Left kidney (tissue), 2 donors: ENCODE measurements around the gene BRI3. TPM values are rescaled to one million over a fixed set of nuclear protein-coding genes. Genes with fewer than 3 reads are reported as not detected.

ENCODE experiments used
- DNase-seq: peaks from one replicate; pipeline ENCODE4 v3.0.0-alpha.2; 2013
- polyA plus RNA-seq: library from polyadenylated mRNA; unstranded; fragments of 120-200 nt; gene quantifications from one replicate; pipeline ENCODE4 v1.2.1, GENCODE V29; 2013; ENCODE audit not compliant: insufficient read length

The BRI3 gene
- polyA plus RNA-seq, 1 donor: 86.1 TPM

DNA sequence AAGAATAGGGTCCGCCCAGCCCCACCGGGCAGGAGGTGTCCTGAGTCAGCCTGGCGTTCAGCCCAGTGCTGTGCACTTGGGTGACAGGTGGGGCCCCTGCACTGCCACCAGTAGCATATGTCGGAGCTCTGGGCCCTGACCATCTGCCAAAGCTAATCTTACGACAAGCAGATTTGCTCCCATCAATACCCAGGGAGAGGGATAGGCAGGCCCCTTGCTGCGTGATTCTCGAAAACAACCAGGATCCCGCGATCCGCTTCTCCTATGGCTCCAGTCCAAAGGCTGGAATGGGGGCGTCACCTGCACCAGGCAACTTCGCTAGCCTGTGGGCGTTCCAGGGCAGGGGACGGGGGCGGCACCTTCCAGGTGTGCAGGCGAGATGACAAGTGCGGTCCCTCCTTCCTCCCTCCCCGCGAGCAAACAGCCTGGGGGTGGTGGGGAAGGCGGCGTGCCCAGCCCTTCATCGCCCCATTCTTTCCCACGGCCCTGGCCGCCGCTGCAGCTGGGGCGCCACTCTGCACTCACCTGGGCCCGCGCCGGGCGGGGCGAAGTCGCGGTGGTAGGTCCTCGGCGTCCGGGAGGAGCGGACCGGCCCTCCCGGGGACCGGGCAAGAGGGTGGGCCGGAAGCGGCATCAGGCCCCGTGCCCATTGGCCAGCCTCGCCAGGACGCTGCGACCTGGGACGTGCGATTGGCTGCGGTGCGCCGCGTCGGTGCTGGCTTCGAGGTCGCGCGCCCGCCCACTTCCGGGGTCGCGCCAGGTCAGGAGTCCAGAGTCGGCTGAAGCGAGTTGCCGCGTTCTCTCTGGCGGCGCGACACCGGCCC lies 29.7 kb upstream of the BRI3 start, which contains the start of gene TECPR1:
Gene TECPR1, minus strand, starts transcription at position 632 of the 824 bp plus-strand sequence. CDS start 6,086 bp downstream, outside the sequence.
- peak; percentile 89 for DNase-seq

DNA sequence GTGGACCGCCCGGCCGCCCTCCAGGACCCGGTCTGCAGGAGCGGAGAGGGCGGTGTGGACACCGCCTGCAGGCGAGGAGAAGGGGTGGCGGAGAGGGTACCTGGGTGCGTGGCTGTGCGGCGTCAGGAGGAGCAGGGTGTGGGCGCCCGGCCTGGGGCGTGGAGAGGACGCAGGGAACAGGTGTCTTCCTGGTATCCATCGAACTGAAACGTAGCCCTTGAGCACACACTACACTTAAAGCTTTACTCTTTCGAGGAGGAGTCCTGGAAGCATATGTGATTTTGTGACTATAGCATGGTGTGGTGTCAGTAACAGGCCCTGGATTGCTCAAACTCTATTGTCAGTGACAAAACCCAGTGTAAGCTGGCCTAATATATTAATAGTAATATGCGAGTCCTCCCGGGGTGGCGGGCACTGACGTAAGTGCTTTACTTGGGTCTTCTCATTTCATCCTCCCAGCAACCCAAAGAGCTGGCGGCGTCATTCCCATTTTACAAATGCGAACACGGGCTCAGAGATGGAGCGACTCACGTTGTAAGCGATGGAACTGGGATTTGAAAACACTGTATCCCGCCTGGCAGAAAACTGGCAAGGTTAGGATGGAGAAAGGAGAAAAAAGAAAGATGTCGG lies 28.9 kb upstream of the BRI3 start:
- DNase-seq: no peak

DNA sequence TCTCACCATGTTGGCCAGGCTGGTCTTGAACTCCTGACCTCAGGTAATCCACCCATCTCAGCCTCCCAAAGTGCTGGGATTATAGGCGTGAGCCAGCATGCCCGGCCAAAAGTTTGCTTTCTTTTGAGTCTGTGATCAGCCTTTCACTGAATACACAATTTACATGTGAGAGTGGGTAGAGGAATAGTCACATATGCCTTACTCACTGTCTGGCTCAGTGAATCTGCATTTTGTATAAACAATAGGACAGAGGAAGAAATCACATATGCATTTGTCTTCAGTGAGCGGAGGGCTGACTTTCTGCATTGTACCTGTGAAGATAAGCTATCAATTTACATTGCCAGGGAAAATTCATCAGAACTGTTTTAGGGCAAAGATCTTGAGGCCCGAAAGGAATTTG lies 27.0 kb upstream of the BRI3 start:
- DNase-seq: no peak

DNA sequence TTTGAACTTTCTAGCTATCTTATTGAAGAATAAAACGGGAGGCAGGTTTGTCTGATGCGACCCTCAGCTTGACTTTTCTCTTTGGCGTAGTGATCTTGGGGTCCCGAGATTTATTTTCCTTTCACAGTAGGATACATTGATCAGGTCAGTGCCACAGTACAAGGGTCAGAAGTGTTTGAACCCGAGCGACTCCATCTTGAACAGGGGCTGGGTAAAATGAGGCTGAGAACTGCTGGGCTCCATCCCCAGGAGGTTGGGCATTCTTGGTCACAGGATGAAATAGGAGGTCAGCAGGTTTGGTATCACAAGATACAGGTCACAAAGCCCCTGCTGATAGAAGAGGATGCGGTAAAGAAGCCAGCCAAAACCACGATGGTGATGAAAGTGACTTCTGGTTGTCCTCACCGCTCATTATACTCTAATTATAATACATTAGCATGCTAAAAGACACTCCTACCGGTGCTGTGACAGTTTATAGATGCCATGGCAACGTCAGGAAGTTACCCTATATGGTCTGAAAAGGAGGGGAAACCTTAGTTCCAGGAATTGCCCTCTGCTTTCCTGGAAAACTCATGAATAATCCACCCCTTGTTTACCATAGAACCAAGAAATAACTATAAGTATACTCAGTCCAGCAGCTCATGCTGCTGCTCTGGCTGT lies 26.4 kb upstream of the BRI3 start:
- no peak for DNase-seq

DNA sequence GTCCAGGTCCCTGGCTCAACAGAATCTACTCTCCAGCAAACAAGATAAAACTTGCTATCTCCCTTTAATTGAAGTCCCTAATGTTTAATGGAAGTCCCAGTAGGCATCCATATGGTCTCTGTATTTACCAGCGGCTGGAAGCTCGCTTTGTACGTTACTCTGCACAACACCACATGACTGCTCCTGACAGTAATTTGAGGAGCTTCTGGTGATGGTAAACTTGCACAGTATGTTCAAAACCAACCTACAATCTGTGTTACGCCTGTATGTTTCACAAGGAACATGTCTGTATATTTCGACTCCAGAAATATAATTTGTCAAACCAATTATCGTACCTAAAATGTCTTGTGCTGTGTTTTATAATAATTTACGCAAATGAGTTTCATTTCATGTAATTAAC lies 25.1 kb upstream of the BRI3 start:
- DNase-seq: no peak

DNA sequence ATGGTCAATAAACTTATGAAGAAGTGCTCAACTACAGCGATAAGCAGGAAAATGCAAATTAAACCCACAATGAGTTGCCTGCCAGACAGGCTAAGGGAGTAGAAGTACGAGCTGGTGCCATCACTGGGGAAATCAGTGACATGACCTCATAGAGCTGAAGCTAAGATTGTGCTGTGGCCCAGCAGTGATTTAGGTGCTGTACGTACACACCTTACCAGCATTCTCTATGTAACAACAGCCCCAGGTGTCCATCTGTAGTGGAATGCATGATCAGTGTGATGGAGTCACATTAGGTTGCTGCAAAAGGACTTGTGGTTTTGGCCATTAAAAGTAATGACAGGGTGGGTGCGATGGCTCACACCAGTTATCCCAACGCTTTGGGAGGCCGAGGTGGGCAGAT lies 23.8 kb upstream of the BRI3 start:
- no peak for DNase-seq

DNA sequence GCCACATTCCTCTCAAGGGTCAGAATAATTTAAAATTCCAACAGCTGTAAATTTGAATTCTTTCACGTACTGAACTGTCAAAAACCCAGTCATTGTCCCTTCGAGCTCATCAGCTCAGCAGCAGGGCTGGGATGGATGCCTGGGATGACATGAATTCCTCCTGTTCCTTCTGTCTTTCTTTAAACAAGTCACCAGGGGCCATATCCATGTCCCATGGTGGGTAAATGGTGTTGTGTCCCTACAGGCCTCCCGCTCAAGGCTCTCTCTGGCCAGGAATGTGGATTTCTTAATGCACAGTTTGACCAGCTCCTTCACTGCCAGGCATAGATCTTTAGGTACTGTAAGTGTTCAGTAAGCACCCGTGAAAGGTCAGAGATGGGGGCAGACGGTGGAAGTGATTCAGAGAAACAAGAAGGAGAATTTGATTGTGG lies 15.6 kb upstream of the BRI3 start:
- DNase-seq: no peak

DNA sequence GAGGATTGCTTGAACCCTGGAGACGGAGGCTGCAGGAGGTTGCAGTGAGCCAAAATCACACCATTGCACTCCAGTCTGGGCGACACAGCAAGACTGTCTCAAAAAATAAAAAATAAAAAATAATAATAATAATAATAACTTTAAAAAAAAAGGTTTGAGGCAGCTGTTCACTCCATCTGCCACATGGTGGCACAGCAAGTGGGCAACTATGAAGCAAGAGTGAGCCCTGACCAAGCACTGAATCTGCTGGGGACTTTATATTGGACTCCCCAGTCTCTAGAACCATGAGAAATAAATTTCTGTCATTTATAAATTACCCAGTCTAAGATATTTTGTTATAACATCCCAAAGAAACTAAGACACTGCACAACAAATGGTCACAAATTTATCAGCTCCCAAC lies 14.6 kb upstream of the BRI3 start:
- no peak for DNase-seq

DNA sequence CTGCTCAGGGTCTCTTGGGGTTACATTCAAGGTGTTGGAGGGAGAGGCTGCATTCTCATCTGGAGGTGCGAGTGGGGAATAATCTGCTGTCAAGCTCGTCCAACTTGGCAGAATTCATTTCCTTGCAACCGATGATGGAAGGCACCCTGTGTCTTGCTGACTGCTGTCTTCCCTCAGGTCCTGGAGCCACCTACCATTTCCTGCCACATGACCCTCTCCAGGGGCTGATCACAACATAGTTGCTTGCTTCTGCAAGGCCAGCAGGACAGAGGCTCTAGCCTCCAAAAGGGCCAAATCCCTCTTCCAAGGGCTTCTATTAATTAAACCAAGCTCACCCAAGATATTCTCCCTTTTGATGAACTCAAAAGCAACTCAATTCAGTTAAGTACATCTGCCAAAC lies 14.2 kb upstream of the BRI3 start:
- DNase-seq: no peak

DNA sequence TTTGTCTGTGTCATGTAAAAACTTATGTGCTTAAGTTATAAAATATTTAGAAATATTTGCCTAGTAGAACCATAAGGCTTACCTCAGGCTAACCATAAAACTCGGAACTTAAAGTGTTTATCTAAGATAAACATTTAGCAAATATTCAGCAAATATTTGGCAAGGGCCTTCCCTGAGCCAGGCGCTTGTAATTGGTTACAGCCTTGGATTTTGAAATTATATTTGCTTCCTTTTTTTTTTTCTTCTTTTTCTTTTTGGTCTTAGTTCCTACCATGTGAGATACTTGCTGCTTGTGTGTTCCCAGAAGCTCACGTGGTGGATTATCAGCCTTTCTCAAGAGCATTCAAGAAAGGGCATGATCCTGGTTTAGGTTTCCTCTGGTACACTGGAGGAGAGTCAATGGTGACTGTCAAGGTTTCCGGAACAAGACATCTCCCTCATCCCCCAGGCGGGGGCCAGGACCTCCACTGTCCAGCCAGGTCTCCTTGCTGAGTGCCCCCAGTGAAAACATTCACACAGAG lies 5.2 kb upstream of the BRI3 start:
- no peak for DNase-seq

DNA sequence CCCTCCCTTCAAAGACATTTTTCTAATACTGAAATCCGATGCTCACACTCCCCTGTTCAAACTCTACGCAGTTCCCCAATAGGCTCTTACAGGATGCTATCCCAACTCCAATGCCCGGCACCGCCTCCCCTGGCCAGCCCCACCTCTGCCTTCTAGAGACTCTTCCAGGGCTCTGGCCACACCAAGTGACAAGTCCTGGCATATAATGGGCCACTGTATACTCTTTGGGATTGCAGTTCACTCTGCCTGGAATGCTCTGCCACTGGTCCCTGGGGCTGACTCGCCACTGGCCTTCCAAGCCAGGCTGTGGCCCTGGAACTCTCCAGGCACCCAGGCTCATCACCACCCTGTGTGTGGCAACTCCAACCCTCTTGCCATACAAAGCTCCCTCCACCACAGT lies 3.1 kb upstream of the BRI3 start:
- no peak for DNase-seq

DNA sequence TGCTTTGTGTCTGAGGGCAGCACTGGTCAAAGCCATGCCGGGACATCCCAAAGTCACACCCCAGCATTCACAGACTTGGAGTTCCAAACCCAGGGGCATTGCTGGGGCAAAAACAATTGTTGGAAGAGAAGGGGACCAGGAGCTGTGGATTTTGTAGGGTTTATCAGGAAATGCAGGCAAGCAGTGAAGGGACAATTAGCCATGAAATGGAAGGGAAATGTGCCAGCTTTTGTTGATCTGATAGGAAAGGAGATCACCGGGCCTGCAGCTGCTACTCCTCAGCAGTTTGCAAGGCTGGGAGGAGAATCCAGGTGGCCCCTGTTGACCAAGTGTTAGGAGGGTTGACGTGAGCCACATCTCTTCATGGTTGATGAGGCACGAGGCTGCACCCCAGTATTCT lies 2.5 kb upstream of the BRI3 start:
- DNase-seq: no peak

DNA sequence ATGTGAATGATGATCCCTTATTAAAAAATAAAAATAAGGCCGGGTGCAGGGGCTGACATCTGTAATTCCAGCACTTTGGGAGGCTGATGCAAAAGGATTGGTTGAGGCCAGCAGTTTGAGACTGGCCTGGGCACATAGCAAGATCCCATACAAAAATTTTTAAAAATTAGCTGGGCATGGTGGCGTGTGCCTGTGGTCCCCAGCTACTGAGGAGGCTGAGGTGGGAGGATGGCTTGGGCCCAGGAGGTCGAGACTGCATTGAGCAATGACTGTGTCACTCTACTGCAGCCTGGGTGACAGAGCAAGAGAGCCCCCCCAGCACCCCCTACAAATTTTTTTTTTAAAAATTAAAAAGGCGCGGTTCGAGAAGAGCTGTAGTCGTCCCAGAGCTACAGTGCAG lies 1.2 kb upstream of the BRI3 start:
- DNase-seq: no peak

DNA sequence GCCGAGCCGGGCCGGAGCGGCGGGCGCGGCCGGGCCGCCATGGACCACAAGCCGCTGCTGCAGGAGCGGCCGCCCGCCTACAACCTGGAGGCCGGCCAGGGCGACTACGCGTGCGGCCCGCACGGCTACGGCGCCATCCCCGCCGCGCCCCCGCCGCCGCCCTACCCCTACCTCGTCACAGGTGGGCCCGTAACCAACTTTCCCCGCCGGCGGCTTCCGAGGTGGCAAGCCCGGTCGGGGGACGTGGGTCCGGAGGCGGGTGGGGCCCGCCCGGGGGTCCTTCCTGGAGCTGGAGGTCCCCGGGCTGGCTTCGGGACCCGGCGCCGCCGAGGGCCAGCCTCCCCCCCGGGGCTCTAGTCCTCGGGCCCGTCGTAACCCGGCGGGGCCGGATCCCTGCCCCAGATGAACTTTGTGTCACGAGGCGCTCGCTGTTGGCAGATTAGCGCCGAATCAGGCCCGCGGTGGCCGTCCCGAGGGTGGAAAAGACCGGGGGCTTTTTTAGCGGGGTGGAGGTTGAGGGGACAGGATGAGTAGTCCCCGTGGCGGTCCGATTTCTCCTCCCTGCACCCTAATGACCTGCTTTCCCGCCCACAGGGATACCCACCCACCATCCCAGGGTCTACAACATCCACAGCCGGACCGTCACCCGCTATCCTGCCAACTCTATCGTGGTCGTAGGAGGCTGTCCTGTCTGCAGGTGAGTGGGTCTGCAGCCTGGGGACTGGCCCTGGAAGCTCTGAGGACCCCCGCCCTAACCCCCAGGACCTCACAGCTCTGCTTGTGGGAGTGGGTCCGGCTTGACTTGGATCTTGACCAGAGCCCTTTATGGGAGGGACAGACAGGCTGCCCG lies 496 bp downstream of the BRI3 start:
- no peak for DNase-seq

DNA sequence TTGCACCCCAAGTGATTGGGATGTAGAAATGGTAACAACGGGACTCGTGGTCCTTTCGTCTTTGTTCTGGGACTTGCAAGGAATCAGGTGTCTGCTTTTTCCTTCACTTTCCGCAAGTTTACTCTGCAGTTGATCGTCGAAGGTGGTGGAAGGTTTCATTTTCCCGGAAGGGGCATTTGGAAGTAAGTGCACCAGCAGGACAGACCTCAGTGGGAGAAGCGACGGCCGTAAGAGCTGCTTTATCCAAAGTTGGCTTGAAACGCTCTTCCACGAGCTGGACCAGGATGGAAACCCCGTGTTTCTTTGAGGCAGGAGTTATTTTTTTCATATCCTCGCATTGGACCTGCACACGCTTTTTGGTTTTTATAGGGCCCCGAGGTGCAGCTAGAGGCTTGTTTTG lies 1.2 kb downstream of the BRI3 start:
- DNase-seq: no peak

DNA sequence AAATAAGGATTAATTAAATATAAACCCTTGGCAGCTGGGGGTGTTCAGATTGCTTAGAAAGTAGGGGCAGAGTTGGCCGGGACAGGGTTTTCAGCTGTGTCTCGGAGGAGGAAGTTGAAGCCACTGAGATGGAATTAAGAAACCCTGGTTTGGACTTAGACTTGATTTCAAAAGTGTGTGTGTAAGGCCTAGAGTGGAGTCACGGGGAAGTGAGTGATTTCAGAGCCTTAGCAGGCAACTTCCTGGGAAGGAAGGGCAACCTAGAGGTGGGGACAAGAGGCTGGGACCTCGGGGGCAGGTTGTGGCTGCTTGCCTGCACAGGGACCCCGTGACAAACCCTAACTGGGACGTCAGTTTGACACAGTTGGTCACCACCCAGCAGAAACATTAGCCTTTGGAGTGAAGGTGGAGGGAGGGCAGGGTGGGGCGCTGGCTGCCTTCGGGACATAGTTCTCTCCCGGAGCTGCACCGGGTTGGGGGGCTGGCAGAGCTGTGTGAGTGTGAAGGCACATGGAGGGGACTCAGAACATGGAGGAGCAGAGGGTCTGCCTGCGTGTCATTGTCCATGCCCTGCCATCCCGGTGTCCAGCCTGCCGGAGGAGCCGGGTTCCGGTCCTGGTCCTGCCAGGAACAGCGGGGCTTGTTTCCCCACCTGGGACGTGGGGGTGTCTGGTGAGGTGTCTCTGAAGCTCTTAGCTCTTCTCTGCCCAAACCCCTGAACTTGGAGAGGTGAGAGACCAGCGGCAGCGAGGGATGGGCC lies 1.8 kb downstream of the BRI3 start:
- no peak for DNase-seq

DNA sequence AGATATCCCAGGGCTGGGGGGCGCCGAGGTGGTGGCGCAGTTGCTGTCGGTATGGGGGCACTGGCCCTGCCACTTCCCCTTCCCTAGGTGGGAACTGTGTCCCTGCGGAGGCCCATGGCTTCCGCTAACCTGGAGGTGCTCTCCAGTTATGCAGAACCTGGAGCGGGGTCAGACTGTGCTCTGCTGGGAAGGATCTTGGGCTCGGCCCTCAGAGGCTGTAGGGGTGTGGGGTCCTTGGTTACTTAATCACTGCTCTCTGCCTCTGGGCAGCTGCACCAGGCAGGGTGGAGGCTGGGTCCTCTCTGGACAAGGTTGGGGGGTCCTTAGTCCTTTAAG lies 2.4 kb downstream of the BRI3 start:
- DNase-seq: no peak

DNA sequence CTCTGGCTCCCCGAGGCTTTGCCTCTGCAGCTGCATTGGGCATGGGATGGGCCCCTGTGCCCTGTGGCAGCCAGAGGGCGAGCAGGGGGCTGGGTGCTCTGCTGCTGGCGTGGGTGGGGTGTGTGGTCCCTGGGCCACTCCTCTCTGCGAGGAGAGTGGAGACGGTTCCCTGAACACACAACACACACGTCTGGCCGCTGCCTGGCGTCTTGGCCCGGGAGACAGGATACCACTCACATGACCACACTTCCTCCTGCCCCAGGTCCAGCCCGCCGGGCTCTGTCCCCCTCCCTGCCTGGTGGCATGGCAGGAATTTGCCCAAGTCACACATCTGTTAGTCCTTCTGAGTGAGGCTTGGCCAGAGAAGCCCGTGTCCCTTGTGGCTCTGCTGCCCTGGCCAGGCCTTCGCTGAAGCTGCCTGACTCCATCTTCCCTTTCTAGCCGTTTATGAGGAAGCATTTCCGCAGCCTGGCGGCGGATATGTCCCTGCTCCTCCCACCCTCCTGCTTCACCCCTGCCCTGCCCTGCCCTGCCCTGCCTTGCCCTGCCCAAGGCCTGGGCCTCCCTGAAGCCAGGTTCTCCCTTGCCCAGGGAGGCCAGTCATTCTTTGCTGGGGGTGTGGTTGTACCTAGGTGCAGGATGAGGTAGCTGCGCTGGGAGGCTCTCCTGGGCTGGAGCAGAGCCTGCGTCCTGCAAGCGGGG lies 3.0 kb downstream of the BRI3 start:
- no peak for DNase-seq

DNA sequence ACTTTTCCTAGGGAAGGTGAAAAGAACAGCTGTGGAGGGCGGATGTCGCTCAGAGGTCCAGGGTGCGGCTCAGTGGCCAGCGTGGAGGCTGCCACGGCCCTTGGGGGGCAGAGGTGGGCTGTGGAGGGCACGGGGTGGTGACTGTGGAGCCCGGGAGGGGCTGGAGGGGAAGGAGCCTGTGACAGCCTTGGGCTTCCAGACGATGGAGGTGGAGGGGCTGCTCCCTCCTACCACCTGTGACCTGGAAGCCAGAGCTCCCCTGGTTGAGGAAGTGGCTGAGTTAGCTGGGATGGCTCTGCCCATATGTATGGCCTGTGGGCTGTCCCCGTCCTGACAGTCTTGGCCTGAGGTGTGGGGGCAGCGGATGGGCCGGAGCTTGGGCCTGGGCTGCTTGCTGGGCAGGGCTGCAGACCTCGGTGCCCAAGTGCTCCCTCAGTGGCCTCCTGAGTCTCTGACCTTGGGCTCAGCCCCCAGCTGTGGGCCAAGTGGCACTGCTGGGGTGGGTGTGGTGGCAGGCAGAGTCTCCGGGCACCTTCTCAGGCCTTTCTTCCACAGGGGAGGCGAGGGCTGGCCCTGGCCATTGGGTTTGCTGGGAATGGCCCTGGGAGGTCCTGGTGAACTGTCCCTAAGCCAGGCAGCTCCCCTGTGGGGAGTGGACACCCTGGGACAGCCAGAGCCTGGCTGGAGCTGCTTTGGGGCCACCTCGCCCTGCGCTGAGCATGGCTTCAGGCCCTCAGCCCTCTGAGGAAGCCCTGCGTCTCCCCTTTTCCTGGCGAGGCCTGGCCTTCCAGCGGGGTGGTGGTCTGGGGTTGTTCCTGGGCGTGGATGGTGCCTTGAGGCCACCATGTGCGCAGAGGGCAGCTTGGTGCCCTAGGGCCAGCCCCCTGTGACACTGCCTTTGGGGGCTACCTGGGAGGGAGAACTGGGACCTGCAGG lies 3.9 kb downstream of the BRI3 start:
- no peak for DNase-seq

DNA sequence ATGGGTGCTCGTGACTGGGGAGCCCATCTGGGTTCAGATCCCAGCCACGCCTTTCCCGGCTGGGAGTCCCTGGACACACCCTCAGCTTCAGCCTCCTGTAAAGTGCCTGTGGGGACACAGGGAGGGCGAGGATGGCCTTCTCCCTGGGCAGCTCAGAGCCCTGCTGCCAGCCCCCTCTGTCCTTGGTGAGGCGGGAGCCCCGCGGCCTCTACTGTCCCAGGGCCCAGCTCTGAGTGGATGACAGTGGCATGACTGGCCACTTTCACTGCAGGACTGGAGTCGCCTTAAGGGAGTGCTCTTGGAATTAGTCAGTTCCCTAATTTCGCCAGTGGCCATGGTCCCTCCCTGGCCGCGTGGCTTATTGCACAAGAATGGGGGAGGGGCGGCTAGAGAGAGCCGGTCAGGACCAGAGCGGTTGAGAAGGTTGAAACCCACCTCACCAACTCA lies 4.6 kb downstream of the BRI3 start:
- no peak for DNase-seq
